DMS153 (cell line): ENCODE data around the gene CENPE.

Experiments
- DNase-seq: peaks from one replicate; lab custom pipeline; 2025; lab: John Stamatoyannopoulos, UW

Gene CENPE

DNA sequence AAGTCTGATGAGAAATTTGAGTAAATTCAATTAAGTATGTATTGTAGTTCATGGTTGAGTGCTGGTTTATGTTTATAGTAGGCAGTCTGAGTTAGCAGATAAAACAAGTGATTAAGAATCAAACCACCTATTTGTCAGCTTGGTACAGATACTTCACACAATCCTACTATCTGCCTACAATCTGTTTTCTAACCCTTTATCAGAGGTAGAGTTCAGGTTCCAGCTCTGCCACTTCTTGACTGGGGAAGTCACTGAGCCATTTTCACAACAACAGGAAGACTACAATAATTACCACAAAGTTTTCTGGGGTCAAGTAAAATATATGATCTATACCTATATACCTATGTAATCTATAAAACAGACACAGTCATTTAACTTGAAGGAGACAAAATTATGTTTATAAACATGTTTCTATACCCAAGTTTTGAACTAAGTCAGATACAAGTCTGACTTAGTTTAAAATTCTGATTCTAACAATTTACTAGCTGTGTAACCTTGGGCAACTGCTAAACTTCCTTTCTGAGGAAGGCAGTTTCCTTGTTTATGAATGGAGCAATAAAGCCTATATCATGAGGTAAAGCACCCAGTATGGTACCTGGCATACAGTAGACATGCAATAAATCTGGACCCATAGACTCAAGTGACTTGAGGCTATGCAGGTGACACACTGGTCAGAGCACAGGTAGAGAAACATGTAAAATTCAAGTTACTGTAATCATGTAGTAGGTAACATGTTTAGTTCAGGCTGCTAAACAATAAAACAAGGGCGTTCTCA, 61.3 kb downstream of the CENPE start:
- DNase-seq = no peak

DNA sequence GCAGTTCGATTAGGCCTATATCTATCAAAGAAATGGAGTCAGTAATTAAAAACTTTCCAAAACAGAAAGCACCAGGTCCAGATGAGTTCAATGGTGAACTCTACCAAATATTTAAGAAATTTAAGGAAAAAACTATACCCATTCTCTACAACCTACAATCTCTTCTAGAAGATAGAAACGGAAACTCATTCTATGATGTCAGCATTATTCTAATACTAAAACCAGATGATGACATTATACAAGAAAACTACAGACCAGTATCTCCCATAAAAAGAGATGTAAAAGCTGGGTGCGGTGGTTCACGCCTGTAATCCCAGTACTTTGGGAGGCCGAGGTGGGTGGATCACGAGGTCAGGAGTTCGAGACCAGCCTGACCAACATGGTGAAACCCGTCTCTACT, 69.0 kb downstream of the CENPE start:
- DNase-seq = no peak

DNA sequence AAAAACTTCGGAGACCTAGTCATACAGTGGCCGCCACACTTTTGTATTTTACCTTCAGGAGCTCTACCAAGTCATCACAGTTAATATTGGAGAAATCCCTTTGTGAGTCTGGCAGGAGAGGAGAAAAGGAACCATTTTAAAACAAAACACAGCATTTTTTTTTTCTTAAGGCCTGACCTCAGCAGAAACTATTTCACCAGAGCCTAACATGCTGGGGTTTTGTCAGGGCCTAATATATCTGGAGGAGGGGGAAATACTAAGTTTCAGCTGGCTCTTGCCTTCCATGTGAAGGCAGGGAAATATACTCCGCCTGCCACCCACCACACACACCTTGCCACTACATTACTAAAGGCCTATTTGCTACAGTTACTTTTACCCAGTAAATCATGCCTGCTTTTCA, 72.0 kb downstream of the CENPE start:
- DNase-seq = no peak

DNA sequence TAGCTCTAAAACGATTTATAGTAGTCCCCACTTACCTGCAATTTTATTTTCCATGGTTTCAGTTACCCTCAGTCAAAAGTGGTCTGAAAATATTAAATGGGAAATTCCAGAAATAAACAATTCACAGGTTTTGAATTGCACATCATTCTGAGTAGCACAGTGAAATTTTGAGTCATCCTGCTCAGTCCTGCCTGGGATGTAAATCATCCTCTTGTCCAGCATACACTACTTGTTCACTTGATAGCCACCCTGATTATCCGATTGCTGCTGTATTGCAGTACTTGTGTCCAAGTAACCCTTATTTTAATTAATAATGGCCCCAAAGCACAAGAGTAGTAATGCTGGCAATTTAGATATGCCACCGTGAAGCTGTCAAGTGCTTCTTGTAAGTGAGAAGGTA, 75.0 kb downstream of the CENPE start:
- no peak for DNase-seq

DNA sequence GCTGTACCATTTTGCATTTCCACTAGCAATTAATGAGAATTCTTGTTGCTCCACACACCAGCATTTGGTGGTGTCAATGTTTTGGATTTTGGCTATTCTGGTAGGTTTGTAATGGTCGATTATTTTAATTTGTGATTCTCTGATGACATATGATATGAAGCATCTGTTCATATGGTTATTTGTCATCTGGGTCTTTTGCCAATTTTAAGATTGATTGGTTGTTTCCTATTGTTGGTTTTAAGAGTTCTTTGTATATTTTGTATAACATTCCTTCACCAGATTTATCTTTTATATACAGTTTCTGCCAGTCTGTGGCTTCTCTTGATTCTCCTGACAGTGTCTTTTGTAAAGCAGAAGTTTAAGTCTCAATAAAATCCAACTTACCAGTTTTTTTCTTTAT, 80.0 kb downstream of the CENPE start:
- DNase-seq = no peak

DNA sequence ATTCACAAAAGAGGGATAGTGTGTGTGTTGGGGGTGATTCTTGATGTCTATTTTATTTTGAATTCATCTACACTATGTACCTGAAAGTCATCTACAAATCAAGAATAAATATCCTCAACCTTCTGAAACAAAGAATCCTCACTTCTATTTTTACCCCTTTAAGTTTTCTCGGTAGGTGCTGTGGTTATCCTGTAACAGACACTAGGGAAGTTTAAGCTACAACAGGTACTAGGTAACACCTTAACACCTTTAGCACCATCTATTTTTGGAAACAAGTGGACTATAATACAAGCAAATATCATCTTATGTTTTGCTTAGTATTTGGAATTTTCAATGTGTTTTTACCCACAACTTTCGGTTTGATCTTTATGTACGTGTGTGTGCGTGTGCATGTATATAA, 86.5 kb downstream of the CENPE start:
- DNase-seq = no peak

DNA sequence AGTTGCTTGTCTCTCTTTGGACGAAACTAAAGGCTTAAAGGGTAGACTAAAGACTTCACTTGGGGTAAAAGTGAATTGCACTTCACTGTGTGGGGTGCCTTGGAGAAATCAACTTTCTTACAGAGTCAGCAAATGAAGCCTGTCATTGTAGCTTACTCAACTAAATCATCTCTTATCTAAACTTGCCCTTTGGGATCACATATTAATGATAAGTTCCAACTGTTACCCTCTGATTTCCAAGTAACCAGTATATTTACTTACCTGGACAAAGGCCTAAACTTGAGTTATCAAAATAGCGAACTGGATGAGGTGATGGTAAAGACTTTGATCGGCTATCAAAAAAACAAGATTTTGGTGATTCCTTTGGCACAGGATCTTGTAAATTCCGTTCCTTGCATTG, 89.6 kb downstream of the CENPE start:
- no peak for DNase-seq

DNA sequence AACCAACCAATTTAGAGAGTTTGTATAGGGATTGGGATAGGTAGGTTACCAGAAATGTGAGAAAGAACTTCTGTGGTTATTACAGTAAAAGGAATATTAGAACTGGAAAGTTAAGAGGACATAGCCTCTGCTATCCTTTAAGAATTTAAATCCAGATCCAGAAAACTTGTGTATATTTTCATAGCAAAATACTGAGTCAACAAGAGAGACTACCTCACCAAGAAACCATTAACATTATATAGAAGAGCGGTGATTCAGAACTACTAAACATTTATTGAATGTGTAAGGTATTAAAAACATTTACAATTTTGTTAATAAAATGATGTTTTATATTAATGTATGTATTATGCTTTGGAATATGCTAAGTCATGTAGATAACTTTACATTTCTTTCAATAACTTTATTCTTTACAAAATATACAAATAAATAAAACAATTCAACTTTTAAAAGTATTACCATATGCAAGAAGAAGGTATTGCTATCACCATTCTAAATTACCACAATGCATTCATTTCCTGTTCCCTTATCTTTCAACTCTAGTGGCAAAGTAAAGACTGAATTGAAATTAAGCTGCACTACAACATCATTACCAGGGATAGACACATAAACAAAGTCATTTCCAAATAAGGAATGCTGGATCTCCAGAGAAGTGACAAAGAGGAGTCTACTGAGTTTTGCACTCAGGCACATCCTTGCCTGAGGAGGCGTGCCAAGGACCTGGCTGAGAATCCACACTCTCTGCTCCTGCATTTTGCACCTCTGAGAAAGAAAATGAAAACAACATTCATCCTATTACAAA, 92.4 kb downstream of the CENPE start:
- DNase-seq = no peak

DNA sequence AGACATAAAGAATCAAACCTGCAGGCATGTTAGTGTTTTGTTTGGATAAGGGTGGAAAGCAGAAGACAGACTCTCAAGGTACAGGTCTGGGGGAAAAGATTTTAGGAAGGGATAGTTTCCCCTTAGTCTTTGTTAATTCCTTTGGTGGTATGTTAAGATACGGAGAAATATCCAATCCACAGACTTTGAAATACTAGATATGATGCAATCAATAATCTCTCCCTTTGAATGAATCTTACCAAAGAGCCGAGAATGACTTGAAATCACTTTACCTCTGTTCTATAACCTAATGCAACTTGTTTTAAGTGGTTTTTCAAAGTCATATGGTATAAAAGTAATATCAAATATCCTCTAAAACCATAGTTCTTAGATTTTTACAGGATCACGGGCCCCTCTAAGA, 93.3 kb downstream of the CENPE start:
- no peak for DNase-seq

DNA sequence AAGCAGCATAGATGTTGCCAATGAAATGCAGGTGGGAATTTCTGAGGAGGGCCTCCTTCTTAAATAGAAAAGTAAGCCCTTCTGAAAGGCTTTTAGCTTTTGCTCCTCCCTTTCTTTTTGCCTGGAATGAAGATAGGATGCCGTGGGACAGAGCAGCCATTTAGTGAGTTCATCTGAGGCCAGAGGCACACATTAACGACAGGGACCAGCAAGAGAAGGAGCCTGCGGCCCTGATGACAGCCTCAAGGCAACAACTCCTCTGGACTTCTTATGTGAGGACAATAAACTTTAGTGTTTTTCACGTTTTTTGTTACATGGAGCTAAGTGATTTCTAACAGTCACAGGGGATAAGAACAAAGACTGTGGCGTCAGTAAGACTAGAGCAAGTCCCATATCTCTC, 97.5 kb downstream of the CENPE start:
- DNase-seq = no peak

DNA sequence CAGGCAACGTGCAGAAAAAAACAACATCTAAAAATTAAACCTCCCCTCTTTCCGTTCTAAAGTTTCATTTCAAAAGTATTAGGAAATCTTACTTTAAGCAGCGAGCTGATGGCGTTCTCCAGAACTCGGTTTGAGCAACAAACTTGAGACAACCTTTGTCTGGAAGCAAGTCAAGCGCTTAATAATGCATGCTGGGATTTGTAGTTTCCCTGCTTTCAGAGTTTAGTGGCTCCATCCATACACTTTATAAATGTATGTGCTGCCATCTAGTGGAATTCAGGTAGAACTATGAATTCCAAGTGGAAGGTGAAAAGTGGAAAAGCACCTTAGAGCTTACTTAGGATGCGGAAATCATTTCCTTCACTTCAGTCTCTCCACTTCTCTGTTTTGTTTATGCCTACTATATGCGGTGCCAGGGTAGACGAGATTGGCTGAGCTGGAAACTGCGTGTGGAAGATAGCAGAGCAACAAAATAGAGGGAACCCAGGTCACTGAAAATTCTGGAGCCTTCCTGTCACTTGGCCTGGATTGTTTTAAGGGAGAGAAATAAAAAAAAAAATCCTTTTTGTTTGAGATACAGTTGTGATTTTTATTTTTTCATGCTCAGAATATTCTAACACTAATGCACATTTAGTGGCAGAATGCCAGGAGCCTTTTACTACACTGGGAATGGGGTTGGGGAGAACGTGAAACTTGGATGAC, 98.3 kb downstream of the CENPE start, which contains the start of gene BDH2:
TSS of gene BDH2 (minus strand) at position 144 of the 702 bp plus-strand sequence. CDS start 3,580 bp downstream, outside the sequence.
- DNase-seq = peak; percentile 86

DNA sequence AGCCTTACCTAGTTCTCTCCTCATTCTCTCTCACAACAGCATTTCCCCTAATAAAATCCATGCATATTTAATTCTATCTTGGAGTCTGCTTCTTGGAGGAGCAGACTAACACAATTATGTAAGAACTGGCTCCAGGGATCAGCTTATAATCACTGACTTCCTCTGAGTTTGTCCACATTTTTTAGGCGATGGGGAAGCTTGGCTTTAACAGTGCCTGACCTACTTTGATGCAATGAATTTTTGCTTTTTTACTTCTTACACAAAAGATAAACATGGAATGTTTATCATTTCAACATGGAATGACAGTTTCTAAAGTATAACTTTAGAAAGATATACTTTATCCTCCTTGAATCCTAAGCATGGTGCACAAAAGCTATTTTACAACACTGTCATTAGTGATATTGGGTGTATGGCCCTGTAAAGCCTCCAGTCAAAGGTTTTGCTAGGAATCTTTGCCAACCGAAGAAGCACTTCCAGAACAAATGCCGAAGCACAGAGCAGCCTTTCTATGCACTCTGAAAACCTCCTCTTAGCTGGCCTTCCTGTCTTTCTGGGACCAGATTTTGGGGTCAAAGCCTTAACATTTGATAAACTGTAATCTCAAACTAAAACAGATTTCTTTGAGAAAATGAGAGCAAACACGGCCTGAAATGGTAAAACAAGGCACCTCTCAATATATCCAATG, 99.2 kb downstream of the CENPE start:
- DNase-seq = no peak

DNA sequence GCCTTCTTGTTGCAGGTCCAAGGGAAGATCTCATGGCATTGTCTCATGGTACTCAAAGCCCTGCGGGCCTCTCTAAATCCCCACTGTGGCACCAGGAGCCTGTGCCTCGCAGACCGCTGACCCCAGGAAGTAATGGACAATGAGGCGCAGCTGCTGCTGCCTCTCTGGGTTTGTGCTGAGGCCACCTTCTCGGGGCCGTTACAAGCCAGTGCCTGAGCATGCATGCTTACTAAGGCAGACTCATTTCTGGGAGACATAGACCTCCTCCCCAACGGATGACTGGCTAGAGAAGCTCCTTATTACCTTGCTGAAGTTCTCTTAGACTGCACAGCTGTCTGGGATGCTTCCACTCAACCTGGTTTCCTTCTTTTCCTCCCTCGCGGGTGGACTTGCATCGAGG, 99.8 kb downstream of the CENPE start:
- DNase-seq = no peak

DNA sequence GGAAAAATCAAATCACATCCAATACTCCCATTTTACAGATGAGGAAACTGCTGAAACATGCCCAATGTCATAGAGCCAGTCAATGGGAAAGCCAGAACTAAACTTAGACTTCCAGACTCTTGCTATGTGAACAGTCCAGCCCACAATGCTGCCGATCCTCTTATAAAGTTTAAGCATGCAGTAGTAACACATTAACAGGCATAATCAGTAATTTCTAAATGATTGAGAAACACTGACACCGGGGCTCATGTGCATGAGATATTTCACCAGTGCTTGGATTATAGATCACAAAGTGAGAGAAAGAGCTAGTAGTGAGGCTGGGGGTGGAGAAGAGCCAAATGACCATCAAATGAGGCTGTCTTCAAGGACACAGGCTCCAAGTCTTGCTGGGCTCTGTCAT, 101.0 kb downstream of the CENPE start:
- no peak for DNase-seq

DNA sequence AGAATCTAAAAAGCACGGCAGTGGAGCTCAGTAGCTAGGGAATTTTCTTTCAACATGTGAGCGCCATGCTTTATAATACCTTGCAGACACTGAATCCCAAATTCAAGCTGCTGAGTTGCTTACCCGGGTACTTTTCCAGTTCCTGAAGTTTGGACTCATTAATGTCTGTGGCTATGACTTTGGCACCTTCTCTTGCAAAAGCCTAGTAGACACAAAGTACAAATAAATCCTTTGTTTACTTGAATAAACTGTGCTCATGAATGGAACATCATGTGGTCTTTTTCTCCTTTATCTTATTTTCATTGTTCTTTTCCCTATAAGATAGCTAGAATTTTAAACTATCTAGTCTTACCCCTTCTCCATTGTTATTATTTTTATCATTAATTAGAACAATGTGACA, 103.1 kb downstream of the CENPE start:
- DNase-seq = no peak

DNA sequence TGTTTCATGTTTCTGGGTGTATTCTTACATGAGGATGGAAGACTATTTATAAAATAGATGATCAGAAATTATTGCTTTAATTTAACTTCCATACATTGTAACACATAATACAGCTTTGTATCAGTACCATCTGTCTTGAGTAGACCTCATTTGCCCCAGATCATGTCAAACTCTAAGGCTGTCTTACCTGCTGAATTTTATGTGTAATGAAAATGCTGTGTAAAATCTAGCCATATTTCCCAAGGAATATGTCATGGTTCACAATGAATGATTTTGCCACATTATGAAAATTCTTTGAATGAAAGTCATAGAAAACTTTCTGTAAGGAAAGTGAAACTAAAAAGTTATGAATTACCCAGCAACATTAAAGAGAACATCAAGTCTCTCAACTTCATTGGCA, 105.9 kb downstream of the CENPE start:
- no peak for DNase-seq

DNA sequence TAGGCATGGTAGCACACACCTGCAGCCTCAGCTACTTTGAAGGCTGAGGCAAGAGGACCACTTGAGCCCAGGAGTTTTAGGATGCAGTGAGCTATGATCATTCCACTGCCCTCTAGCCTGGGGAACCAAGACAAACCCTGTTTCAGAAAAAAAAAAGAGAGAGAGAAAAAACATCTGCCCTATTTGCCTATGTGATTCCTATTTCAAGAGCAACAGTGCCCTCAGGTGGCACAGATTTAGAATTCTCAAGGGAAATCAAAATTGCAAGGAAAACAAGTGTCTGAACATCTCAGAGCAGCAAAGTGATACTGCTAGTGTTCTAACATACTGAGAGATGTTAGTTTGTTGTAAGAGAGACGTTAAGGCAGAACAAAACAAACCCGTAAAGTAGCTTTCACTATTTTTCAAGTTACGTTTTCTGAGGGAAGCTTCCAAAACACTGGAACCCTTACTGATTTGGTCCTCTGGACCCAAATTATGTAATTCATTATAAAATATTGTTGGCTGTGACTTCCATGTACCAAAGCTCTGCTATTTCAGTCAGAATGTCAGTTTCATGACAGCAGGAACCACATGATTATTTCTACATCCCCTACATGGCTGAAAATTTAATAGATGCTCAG, 106.4 kb downstream of the CENPE start:
- peak; percentile 74 for DNase-seq

DNA sequence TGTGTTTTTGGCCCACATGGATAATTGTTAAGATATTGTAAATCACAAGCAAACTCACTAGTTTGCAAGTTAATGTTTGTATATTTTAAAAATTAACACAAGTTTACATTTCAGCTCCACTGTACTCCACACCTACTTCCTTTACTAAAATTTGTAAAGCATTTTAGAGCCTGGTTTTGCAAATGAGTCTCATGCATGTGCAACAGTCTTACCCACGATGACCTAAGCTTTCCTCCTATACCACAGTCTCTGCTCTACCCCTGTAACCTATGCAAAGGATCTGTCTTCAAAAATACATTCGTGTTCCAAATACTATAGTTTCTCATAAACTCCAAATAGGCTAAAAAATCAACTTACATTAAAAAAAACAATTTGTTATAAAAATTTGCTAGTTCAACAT, 108.7 kb downstream of the CENPE start:
- no peak for DNase-seq

DNA sequence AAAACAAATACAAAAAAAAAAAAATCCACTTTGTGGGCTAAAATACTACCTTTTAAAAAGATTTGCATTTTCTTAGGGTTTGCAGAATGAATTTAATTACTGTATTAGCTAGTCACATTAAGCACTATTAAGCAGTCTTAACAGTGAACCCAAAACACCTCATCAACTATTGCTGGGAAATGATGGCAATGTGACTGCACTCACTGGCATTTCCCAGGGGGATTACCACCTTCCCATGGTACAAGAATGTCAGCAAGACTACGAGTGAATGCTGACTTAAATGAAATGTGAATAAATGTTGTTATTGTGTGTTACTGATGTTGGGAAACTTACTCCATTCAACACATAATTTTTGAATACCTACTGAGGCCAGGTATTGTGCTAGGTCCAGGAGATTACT, 111.6 kb downstream of the CENPE start:
- DNase-seq = no peak

DNA sequence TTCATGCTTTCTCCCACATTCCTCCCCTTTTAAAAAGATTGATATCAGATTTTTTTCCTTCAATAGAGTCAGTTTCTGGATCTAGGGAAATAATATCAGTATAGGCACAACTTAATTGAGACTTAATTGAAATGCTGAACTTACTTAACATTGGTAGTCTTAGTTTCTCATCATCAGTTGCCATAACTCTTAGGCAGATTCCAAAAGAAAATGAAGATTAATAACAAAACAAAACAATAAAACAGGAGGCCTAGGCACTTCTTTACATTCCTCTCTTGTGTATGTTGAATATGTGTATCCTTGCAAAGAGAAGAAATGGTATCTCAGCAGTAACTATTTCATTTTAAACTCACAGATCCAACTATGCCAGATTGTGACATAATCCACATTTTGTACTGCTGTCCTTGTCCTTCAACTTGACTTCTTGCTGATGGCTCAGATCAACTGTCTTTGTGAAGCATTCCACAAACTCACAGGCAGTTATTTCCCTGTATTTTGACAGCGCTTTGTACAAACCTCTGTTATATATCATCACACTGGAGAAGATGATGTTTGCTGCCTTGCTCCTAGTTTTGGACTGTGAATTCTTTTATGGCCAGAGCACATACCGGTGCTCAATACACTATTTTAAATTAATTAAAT, 112.5 kb downstream of the CENPE start:
- no peak for DNase-seq

DNA sequence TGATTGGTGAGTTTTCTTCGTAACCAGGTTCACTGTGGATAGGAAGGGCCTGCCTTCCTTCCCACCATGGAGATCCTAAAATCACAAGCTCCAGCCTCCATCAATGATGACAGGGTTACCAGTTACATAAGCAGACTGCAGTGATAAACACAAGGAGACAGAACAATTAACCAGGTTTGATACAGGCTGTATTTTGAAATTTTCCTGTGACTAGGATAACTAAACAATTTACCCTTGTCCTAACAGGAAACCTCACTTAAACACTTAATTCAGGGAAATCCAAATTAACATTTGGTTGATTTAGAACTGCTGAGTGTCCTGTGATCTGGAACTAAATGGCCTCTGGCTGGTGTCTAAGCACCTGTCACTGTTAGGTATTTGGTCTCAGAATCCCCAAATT, 118.5 kb downstream of the CENPE start:
- DNase-seq = no peak
